Measurements from ENCODE around the gene OPTN. TPM values are rescaled to one million over a fixed set of nuclear protein-coding genes. Genes with fewer than 3 reads are reported as not detected.
"Not testable (repeated sequence)": the region's sequence is repeated elsewhere in the genome, so short reads cannot be mapped to it uniquely, and the experiment has no call there.

The OPTN gene
- 100 to 1,000 TPM in 3 of 4 donors, 10 to 100 TPM in 1; 99.7 to 121 (median 111) TPM for total RNA-seq
- 74.1 TPM for polyA plus RNA-seq
- long read RNA-seq, donor 1, transcript OPTN-205 (14 exons, 3,321 nt): major isoform, 212 of 368 reads
- long read RNA-seq, donor 1, transcript OPTN-202 (15 exons, 3,400 nt): minor isoform, 12 of 368 reads
- long read RNA-seq, donor 1, partial matches to known transcripts: 38 of 368 reads
- long read RNA-seq, donor 1, other reads (novel, unspliced or antisense): 105 of 368 reads
- long read RNA-seq, donor 2, transcript OPTN-202 (15 exons, 3,400 nt): minor isoform, 10 of 134 reads
- long read RNA-seq, donor 2, transcript OPTN-205 (14 exons, 3,321 nt): major isoform, 83 of 134 reads
- long read RNA-seq, donor 2, partial matches to known transcripts: 9 of 134 reads
- long read RNA-seq, donor 2, other reads (novel, unspliced or antisense): 30 of 134 reads
- long read RNA-seq, donor 3, transcript OPTN-203 (16 exons, 3,521 nt): minor isoform, 5 of 895 reads
- long read RNA-seq, donor 3, transcript OPTN-205 (14 exons, 3,321 nt): major isoform, 444 of 895 reads
- long read RNA-seq, donor 3, transcript OPTN-202 (15 exons, 3,400 nt): minor isoform, 41 of 895 reads
- long read RNA-seq, donor 3, partial matches to known transcripts: 210 of 895 reads
- long read RNA-seq, donor 3, other reads (novel, unspliced or antisense): 191 of 895 reads
- long read RNA-seq, donor 4, transcript OPTN-202 (15 exons, 3,400 nt): minor isoform, 21 of 209 reads
- long read RNA-seq, donor 4, transcript OPTN-205 (14 exons, 3,321 nt): major isoform, 130 of 209 reads
- long read RNA-seq, donor 4, partial matches to known transcripts: 12 of 209 reads
- long read RNA-seq, donor 4, other reads (novel, unspliced or antisense): 46 of 209 reads

GRCh38 chr10:13099666-13100348, at the start of gene OPTN:
OPTN (plus strand) TSS chr10:13100163; CDS start chr10:13109123, 8,960 bp downstream.
- WGBS: under 1% methylated on average over 54 of the region's 54 CpGs
- Histone ChIP-seq H3K4me3 (ENCODE audit: low read length) (peak within 1 kb of the TSS; percentile 88), H3K4me1 (ENCODE audit: control insufficient read depth, insufficient read depth, low read length) (peaks cover 4% of the 10 kb centered on the region), H3K27ac (ENCODE audit: low read length) (peak within 1 kb of the TSS; percentile 95), H3K9me3 (ENCODE audit: control insufficient read depth, low read length) (no peaks in the 10 kb centered on the region), H3K27me3 (ENCODE audit: control insufficient read depth, insufficient read depth) (no peaks in the 10 kb centered on the region)
- intact Hi-C loops (cut with DNase I): no loop called here
- DNase-seq: peak; percentile 81 to 93 (median 91)
- peak; percentile 93 for ATAC-seq

- WGBS: 60% methylated on average over 7 of the region's 7 CpGs
- Histone ChIP-seq H3K4me1 (ENCODE audit: control insufficient read depth, insufficient read depth, low read length) (no peaks in the 10 kb centered on the region), H3K4me3 (ENCODE audit: low read length) (no peak overlapping the region), H3K27me3 (ENCODE audit: control insufficient read depth, insufficient read depth) (no peaks in the 10 kb centered on the region), H3K27ac (ENCODE audit: low read length) (no peak overlapping the region), H3K9me3 (ENCODE audit: control insufficient read depth, low read length) (no peaks in the 10 kb centered on the region)
- no peak for DNase-seq
- intact Hi-C loops (cut with DNase I): loop anchor here in 1 of 4 donors (10.0 kb wide), 1 partner anchor 146 kb away; no protein-coding TSS in a partner anchor
- no peak for ATAC-seq
These were observed 48.8 kb upstream of the OPTN start for GRCh38 chr10:13051126-13051694.

- H3K9me3 ChIP-seq (ENCODE audit: control insufficient read depth, low read length); ATAC-seq; H3K4me3 ChIP-seq (ENCODE audit: low read length); DNase-seq; H3K27ac ChIP-seq (ENCODE audit: low read length); H3K4me1 ChIP-seq (ENCODE audit: control insufficient read depth, insufficient read depth, low read length); H3K27me3 ChIP-seq (ENCODE audit: control insufficient read depth, insufficient read depth): not testable (repeated sequence)
- WGBS: 59% methylated on average over 1 of the region's 1 CpG
- intact Hi-C loops (cut with DNase I): loop anchor here in 1 of 4 donors (10.0 kb wide), 1 partner anchor 148 kb away; no protein-coding TSS in a partner anchor
These were observed 46.8 kb upstream of the OPTN start for GRCh38 chr10:13053208-13053607.

GRCh38 chr10:13053794-13054462, 46.0 kb upstream of the OPTN start:
- Histone ChIP-seq H3K4me3 (ENCODE audit: low read length) (no peak overlapping the region), H3K9me3 (ENCODE audit: control insufficient read depth, low read length) (no peaks in the 10 kb centered on the region), H3K4me1 (ENCODE audit: control insufficient read depth, insufficient read depth, low read length) (no peaks in the 10 kb centered on the region), H3K27me3 (ENCODE audit: control insufficient read depth, insufficient read depth) (no peaks in the 10 kb centered on the region), H3K27ac (ENCODE audit: low read length) (no peak overlapping the region)
- intact Hi-C loops (cut with DNase I): loop anchor here in 1 of 4 donors (10.0 kb wide), 1 partner anchor 149 kb away; no protein-coding TSS in a partner anchor
- ATAC-seq (no peak), DNase-seq (no peak)
- 88% methylated on average over 7 of the region's 7 CpGs for WGBS

GRCh38 chr10:13054844-13055243, 45.1 kb upstream of the OPTN start:
- ATAC-seq: no peak
- 61% methylated on average over 4 of the region's 4 CpGs for WGBS
- no peaks in the 10 kb centered on the region for H3K9me3 ChIP-seq (ENCODE audit: control insufficient read depth, low read length)
- intact Hi-C loops (cut with DNase I): loop anchor here in 1 of 4 donors (10.0 kb wide), 1 partner anchor 150 kb away; no protein-coding TSS in a partner anchor
- no peak overlapping the region for H3K27ac ChIP-seq (ENCODE audit: low read length)
- H3K27me3 ChIP-seq (ENCODE audit: control insufficient read depth, insufficient read depth): no peaks in the 10 kb centered on the region
- no peak for DNase-seq
- H3K4me3 ChIP-seq (ENCODE audit: low read length): no peak overlapping the region
- H3K4me1 ChIP-seq (ENCODE audit: control insufficient read depth, insufficient read depth, low read length): no peaks in the 10 kb centered on the region

- DNase-seq (no peak), ATAC-seq (peak in 1 of 2 donors; percentile 45)
- no peaks in the 10 kb centered on the region for H3K4me1 ChIP-seq (ENCODE audit: control insufficient read depth, insufficient read depth, low read length)
- H3K27me3 ChIP-seq (ENCODE audit: control insufficient read depth, insufficient read depth): no peaks in the 10 kb centered on the region
- H3K9me3 ChIP-seq (ENCODE audit: control insufficient read depth, low read length): no peaks in the 10 kb centered on the region
- 80% methylated on average over 7 of the region's 7 CpGs for WGBS
- no peak overlapping the region for H3K4me3 ChIP-seq (ENCODE audit: low read length)
- intact Hi-C loops (cut with DNase I): loop anchor here in 1 of 4 donors (10.0 kb wide), 1 partner anchor 152 kb away; no protein-coding TSS in a partner anchor
- H3K27ac ChIP-seq (ENCODE audit: low read length): no peak overlapping the region
These were observed 43.4 kb upstream of the OPTN start for GRCh38 chr10:13056456-13057077.

GRCh38 chr10:13062803-13063202, 37.2 kb upstream of the OPTN start:
- no peaks in the 10 kb centered on the region for H3K4me1 ChIP-seq (ENCODE audit: control insufficient read depth, insufficient read depth, low read length)
- DNase-seq (no peak), ATAC-seq (no peak)
- no peak overlapping the region for H3K27ac ChIP-seq (ENCODE audit: low read length)
- no peaks in the 10 kb centered on the region for H3K27me3 ChIP-seq (ENCODE audit: control insufficient read depth, insufficient read depth)
- H3K4me3 ChIP-seq (ENCODE audit: low read length): no peak overlapping the region
- H3K9me3 ChIP-seq (ENCODE audit: control insufficient read depth, low read length): no peaks in the 10 kb centered on the region
- intact Hi-C loops (cut with DNase I): no loop called here
- WGBS: 93% methylated on average over 5 of the region's 5 CpGs

GRCh38 chr10:13066527-13066926, 33.4 kb upstream of the OPTN start:
- H3K9me3 ChIP-seq (ENCODE audit: control insufficient read depth, low read length): no peaks in the 10 kb centered on the region
- H3K4me1 ChIP-seq (ENCODE audit: control insufficient read depth, insufficient read depth, low read length): no peaks in the 10 kb centered on the region
- DNase-seq (no peak), ATAC-seq (no peak)
- intact Hi-C loops (cut with DNase I): no loop called here
- H3K27ac ChIP-seq (ENCODE audit: low read length): no peak overlapping the region
- H3K4me3 ChIP-seq (ENCODE audit: low read length): no peak overlapping the region
- WGBS: 60% methylated on average over 6 of the region's 6 CpGs
- no peaks in the 10 kb centered on the region for H3K27me3 ChIP-seq (ENCODE audit: control insufficient read depth, insufficient read depth)

- DNase-seq (no peak), ATAC-seq (no peak)
- Histone ChIP-seq H3K4me3 (ENCODE audit: low read length) (no peak overlapping the region), H3K9me3 (ENCODE audit: control insufficient read depth, low read length) (no peaks in the 10 kb centered on the region), H3K4me1 (ENCODE audit: control insufficient read depth, insufficient read depth, low read length) (no peaks in the 10 kb centered on the region), H3K27ac (ENCODE audit: low read length) (no peak overlapping the region), H3K27me3 (ENCODE audit: control insufficient read depth, insufficient read depth) (no peaks in the 10 kb centered on the region)
- intact Hi-C loops (cut with DNase I): no loop called here
- WGBS: 87% methylated on average over 7 of the region's 7 CpGs
These were observed 32.5 kb upstream of the OPTN start for GRCh38 chr10:13067431-13067830.
